Activated T-helper 2 cell treated with anti-CD3 and anti-CD28 coated beads, Interferon-gamma antibody, Interleukin-2, Interleukin-4, amounts not matched to agents 10 μg/mL and 5 μg/mL and 100 μg/mL, durations not matched to agents 14 hours and 24 hours and 36 hours (primary cell): ENCODE measurements around the gene PPP4R1. TPM values are rescaled to one million over a fixed set of nuclear protein-coding genes. Genes with fewer than 3 reads are reported as not detected.
"Not testable (repeated sequence)": the region's sequence is repeated elsewhere in the genome, so short reads cannot be mapped to it uniquely, and the experiment has no call there.

Experiments
- DNase-seq: peaks from one replicate; pipeline ENCODE4 v3.0.0; 2021; ENCODE audit warnings: low spot score
- H3K27ac Mint-ChIP-seq: one replicate; pipeline ENCODE4 v1.8.0; 2021; ENCODE audit warnings: mixed read lengths
- H3K27me3 Mint-ChIP-seq: one replicate; pipeline ENCODE4 v1.8.0; 2021; ENCODE audit warnings: low read depth, mixed read lengths
- H3K36me3 Mint-ChIP-seq: one replicate; pipeline ENCODE4 v1.8.0; 2021; ENCODE audit warnings: low read depth, mixed read lengths
- H3K4me1 Mint-ChIP-seq: one replicate; pipeline ENCODE4 v1.8.0; 2021; ENCODE audit warnings: low read depth, mixed read lengths
- H3K4me3 Mint-ChIP-seq: one replicate; pipeline ENCODE4 v1.8.0; 2021; ENCODE audit warnings: low read depth, mild to moderate bottlenecking, moderate library complexity, mixed read lengths
- H3K9me3 Mint-ChIP-seq: one replicate; pipeline ENCODE4 v1.8.0; 2021; ENCODE audit warnings: mixed read lengths
- intact Hi-C: fragments of 100-400 bp; cut with micrococcal nuclease; formaldehyde crosslinking; loops from one replicate; pipeline ENCODE4 v1.15.1; 2023
- total RNA-seq: library from RNA; stranded (reverse); gene quantifications from 2 replicates; pipeline ENCODE4 v1.2.3, GENCODE V29; 2022

PPP4R1 gene
- total RNA-seq, 1 donor from 2014 or later: 44.3 TPM

- Mint-ChIP-seq H3K27ac (no peak overlapping the region), H3K36me3 (no peaks in the 10 kb centered on the region), H3K9me3 (no peaks in the 10 kb centered on the region), H3K4me1 (no peaks in the 10 kb centered on the region), H3K4me3 (no peak overlapping the region), H3K27me3 (peaks cover 12% of the 10 kb centered on the region)
- intact Hi-C loops: no loop called here
- no peak for DNase-seq
Observed at GRCh38 chr18:9643549-9643948, 29.2 kb upstream of the PPP4R1 start.

DNA sequence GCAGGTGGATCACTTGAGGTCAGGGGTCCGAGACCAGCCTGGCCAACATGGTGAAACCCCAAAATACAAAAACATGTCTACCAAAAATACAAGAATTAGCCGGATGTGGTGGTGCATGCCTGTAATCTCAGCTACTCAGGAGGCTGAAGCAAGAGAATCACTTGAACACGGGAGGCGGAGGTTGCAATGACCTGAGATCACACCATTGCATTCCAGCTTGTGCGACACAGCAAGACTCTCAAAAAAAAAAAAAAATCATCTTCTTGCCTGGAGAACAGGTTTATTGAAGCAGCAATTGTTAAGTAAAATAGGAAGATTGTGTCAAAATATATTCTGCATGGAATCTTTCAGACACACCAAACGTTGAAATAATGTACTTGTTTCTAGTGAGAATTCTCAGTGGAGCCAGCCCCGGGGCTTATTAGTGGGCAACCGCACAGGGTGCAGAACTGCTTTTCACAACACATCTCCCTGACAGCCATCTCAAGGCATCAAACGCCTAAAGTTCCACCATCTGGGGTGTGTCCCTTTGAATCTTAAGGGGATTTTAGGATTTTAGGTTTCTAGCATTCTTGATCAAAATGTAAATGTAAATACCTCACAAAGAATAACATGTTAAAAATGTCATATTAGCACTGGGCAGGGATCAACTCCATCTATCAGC is 28.6 kb upstream of the PPP4R1 start:
- H3K4me1 Mint-ChIP-seq: no peaks in the 10 kb centered on the region
- H3K27me3 Mint-ChIP-seq: peaks cover 9% of the 10 kb centered on the region
- DNase-seq: no peak
- intact Hi-C loops: no loop called here
- no peak overlapping the region for H3K4me3 Mint-ChIP-seq
- H3K27ac Mint-ChIP-seq: no peak overlapping the region
- H3K9me3 Mint-ChIP-seq: no peaks in the 10 kb centered on the region
- no peaks in the 10 kb centered on the region for H3K36me3 Mint-ChIP-seq

GRCh38 chr18:9641081-9641480 is 26.7 kb upstream of the PPP4R1 start:
- intact Hi-C loops, H3K4me3 Mint-ChIP-seq, H3K4me1 Mint-ChIP-seq, H3K27me3 Mint-ChIP-seq, H3K36me3 Mint-ChIP-seq, DNase-seq, H3K27ac Mint-ChIP-seq, H3K9me3 Mint-ChIP-seq: not testable (repeated sequence)

DNA sequence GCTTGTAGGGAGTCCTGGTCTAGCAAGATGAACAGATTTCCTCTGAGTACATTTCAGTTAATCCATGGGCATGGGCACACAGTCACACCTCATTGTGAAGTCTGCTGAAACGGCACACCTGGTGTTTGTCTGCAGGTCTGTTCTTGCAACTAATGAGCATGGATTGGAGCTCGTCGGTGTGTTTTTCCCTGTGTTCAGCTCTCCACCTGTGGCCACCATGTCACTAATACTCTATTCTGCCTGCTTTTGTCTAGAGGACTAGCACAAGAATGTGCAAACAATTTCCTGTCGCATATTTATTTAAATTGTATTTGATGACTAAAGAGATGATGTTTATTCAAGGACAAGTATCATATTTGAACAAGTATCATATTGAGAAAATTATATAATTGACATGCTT is 24.5 kb upstream of the PPP4R1 start:
- no peaks in the 10 kb centered on the region for H3K9me3 Mint-ChIP-seq
- intact Hi-C loops: no loop called here

DNA sequence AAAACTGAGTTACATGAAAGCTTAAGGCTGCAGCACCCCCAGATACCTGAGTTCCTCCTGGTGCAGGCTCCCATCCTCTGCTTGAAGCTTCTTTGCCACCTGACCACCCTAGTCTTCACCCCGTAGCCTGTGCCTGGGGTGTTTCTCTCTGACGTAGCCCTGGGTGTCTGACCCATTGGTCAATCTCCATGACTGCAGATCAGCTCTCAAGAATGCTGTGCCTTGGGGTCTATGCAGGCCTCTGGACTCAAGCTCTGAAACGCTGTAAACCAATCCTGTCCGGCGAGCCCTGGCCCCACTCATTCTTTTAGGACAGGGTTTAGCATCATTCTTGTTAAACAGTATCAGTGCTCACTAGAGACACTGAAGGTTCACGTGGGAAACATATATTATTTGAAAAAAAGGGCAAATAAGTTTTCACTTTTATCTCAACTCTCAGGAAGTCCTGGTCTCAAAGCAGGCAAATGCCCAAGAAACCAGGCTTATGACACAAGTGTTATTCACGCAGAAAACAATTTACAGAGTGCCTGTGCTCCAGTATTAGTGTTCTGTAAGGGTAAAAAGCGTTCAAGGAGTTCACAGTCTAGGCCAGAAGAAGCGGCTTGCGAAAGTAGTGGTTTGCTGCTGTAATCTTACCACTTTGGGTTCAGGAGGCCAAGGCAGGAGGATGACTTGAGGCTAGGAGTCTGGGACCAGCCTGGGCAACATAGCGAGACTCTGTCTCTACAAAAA is 22.8 kb upstream of the PPP4R1 start:
- no peak for DNase-seq
- intact Hi-C loops: no loop called here
- no peak overlapping the region for H3K27ac Mint-ChIP-seq
- peaks cover 6% of the 10 kb centered on the region for H3K27me3 Mint-ChIP-seq
- H3K4me1 Mint-ChIP-seq: no peaks in the 10 kb centered on the region
- H3K4me3 Mint-ChIP-seq: no peak overlapping the region
- no peaks in the 10 kb centered on the region for H3K9me3 Mint-ChIP-seq
- H3K36me3 Mint-ChIP-seq: no peaks in the 10 kb centered on the region

More for the DNA sequence above, 24.5 kb upstream of the PPP4R1 start:
- Mint-ChIP-seq H3K4me1 (no peaks in the 10 kb centered on the region), H3K27me3 (peaks cover 2% of the 10 kb centered on the region), H3K27ac (no peak overlapping the region), H3K36me3 (no peaks in the 10 kb centered on the region), H3K4me3 (no peak overlapping the region)
- no peak for DNase-seq

DNA sequence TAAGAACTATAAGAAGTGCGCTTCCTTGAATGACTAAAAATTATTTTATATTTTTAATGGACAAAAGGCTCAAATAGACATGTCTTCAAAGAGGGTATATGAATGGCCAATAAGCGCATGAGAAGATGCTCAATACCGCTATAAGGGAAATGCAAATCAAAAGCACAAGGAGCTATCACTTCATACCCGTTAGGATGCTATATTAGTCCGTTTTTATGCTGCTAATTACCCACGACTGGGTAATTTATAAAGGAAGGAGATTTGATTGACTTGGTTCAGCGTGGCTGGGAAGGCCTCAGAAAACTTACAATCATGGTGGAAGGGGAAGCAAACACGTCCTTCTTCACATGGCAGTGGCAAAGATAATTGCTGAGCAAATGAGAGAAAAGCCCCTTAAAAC is 20.5 kb upstream of the PPP4R1 start:
- H3K4me3 Mint-ChIP-seq: no peak overlapping the region
- peaks cover 11% of the 10 kb centered on the region for H3K27me3 Mint-ChIP-seq
- H3K27ac Mint-ChIP-seq: no peak overlapping the region
- no peaks in the 10 kb centered on the region for H3K36me3 Mint-ChIP-seq
- intact Hi-C loops: no loop called here
- no peaks in the 10 kb centered on the region for H3K4me1 Mint-ChIP-seq
- DNase-seq: no peak
- no peaks in the 10 kb centered on the region for H3K9me3 Mint-ChIP-seq

GRCh38 chr18:9631814-9632496 is 17.6 kb upstream of the PPP4R1 start:
- intact Hi-C loops: no loop called here
- no peaks in the 10 kb centered on the region for H3K36me3 Mint-ChIP-seq
- H3K9me3 Mint-ChIP-seq: no peaks in the 10 kb centered on the region
- no peak overlapping the region for H3K27ac Mint-ChIP-seq
- no peak for DNase-seq
- H3K4me1 Mint-ChIP-seq: no peaks in the 10 kb centered on the region
- no peak overlapping the region for H3K4me3 Mint-ChIP-seq
- H3K27me3 Mint-ChIP-seq: peaks cover 25% of the 10 kb centered on the region

DNA sequence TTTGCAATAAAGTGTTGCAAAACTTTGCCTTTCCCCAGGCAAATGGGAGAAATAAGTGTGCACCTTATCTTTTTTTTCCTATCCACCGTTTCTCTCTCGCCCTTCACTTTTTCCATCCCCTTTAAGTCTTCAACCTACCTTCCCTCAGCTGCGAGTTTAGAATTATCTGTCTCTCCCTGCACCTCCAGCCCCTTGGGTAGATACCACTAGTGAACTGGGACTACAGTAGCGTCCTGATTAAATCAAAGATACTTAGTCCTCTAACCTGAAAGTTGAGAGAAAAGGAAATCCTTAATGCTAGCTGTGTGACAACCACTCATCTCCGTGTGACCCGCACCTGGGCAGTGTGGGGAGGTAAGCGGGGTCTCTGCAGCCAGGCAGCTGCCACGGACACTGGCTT is 16.1 kb upstream of the PPP4R1 start:
- Mint-ChIP-seq H3K27me3 (peaks cover 28% of the 10 kb centered on the region), H3K36me3 (no peaks in the 10 kb centered on the region), H3K9me3 (no peaks in the 10 kb centered on the region), H3K4me3 (no peak overlapping the region), H3K4me1 (no peaks in the 10 kb centered on the region), H3K27ac (no peak overlapping the region)
- DNase-seq: no peak
- intact Hi-C loops: no loop called here

DNA sequence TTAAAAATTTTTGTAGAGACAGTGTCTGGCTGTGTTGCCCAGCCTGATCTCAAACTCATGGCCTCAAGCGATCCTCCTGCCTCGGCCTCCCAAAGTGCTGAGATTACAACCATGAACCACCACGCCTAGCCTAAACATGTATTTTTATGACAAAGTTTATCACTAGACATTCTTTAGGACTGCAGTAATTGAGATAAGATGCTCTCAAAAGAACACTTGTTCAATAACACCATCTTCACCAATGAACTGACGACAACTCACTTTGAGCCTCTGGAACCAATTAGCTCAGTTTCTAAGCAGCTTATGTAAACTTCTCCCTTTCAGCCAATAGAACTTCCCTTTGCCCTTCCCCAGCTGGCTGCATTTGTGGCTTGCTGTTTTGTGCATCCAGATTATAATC is 15.3 kb upstream of the PPP4R1 start:
- Mint-ChIP-seq H3K9me3 (no peaks in the 10 kb centered on the region), H3K27ac (no peak overlapping the region), H3K4me3 (no peak overlapping the region), H3K36me3 (no peaks in the 10 kb centered on the region), H3K27me3 (peaks cover 28% of the 10 kb centered on the region), H3K4me1 (no peaks in the 10 kb centered on the region)
- no peak for DNase-seq
- intact Hi-C loops: no loop called here

GRCh38 chr18:9628984-9629383 is 14.6 kb upstream of the PPP4R1 start:
- H3K9me3 Mint-ChIP-seq: no peaks in the 10 kb centered on the region
- H3K4me1 Mint-ChIP-seq: no peaks in the 10 kb centered on the region
- no peak overlapping the region for H3K4me3 Mint-ChIP-seq
- no peaks in the 10 kb centered on the region for H3K36me3 Mint-ChIP-seq
- intact Hi-C loops: no loop called here
- no peak for DNase-seq
- H3K27me3 Mint-ChIP-seq: peaks cover 28% of the 10 kb centered on the region
- H3K27ac Mint-ChIP-seq: no peak overlapping the region

GRCh38 chr18:9627642-9628041 is 13.3 kb upstream of the PPP4R1 start:
- intact Hi-C loops: no loop called here
- no peak for DNase-seq
- H3K27me3 Mint-ChIP-seq: peaks cover 24% of the 10 kb centered on the region
- H3K36me3 Mint-ChIP-seq: no peaks in the 10 kb centered on the region
- no peak overlapping the region for H3K27ac Mint-ChIP-seq
- H3K9me3 Mint-ChIP-seq: no peaks in the 10 kb centered on the region
- no peak overlapping the region for H3K4me3 Mint-ChIP-seq
- no peaks in the 10 kb centered on the region for H3K4me1 Mint-ChIP-seq

DNA sequence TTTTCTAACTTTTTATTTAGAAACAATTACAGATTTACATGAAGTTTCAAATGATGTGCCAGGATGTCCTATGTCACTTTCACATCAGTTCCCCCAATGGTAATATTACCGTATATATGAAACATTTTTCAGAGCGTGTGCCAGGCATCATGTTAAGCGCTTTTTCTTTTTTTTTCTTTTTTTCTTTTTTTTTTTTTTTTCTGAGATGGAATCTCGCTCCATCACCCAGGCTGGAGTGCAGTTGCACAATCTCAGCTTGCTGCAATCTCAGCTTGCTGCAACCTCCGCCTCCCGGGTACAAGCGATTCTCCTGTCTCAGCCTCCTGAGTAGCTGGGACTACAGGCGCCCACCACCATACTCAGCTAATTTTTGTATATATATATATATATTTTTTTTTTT is 5.6 kb upstream of the PPP4R1 start:
- intact Hi-C loops: loop anchor here (10.0 kb wide), 4 partner anchors 85 to 535 kb away; partner anchors contain the start of gene RAB31
- H3K4me3 Mint-ChIP-seq: no peak overlapping the region
- peaks cover 26% of the 10 kb centered on the region for H3K4me1 Mint-ChIP-seq
- H3K9me3 Mint-ChIP-seq: no peaks in the 10 kb centered on the region
- no peak overlapping the region for H3K27ac Mint-ChIP-seq
- DNase-seq: no peak
- H3K27me3 Mint-ChIP-seq: peaks cover 26% of the 10 kb centered on the region
- H3K36me3 Mint-ChIP-seq: no peaks in the 10 kb centered on the region

DNA sequence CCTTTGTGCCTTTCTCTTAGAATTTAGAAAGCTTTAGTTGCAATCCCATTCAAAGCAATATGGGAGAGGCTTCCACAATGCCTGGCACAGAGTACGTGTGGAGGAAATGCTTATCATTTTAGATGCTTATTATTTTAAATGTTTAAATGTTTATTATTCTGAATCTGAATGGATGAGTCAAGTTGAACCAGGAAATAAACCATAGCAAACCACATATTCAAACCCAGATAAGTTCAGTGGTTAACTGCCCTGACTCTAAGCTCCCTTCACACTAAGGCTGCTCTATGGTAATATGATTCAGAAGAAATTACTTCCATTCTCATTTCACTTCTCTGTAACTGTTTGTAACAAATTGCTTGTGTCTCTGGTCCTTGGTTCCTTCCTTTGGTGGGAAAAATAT is 5.2 kb upstream of the PPP4R1 start:
- H3K36me3 Mint-ChIP-seq: no peaks in the 10 kb centered on the region
- peaks cover 26% of the 10 kb centered on the region for H3K4me1 Mint-ChIP-seq
- no peak overlapping the region for H3K4me3 Mint-ChIP-seq
- DNase-seq: no peak
- peaks cover 26% of the 10 kb centered on the region for H3K27me3 Mint-ChIP-seq
- H3K27ac Mint-ChIP-seq: no peak overlapping the region
- H3K9me3 Mint-ChIP-seq: no peaks in the 10 kb centered on the region
- intact Hi-C loops: loop anchor here (10.0 kb wide), 4 partner anchors 85 to 535 kb away; partner anchors contain the start of gene RAB31
